Fibroblast of the aortic adventitia (primary cell): ENCODE data around the gene SHISA9. TPM values are rescaled to one million over a fixed set of nuclear protein-coding genes. Genes with fewer than 3 reads are reported as not detected.

Source experiments
- DNase-seq: peaks from one replicate; pipeline ENCODE4 v3.0.0-alpha.2; 2010; ENCODE audit warnings: low read depth
- H3K4me3 ChIP-seq: 2 replicates; pipeline ENCODE4 v1.5.1; 2011; ENCODE audit warnings: low read depth, mild to moderate bottlenecking, control low read depth, low read length, moderate library complexity
- total RNA-seq: library from RNA; depleted of rRNA; stranded (reverse); fragments of >200 nt; gene quantifications from 2 replicates; pipeline ENCODE4 v1.2.3, GENCODE V29; 2012; ENCODE audit warnings: low replicate concordance
- TF ChIP-seq, protein P1 (sequence below): IDR thresholded peaks from 2 replicates; pipeline ENCODE4 v1.5.1; 2011; ENCODE audit warnings: mild to moderate bottlenecking, low read length, control low read depth, inconsistent platforms; ENCODE audit not compliant: insufficient read depth

The SHISA9 gene
- total RNA-seq, 1 donor: not detected

DNA sequence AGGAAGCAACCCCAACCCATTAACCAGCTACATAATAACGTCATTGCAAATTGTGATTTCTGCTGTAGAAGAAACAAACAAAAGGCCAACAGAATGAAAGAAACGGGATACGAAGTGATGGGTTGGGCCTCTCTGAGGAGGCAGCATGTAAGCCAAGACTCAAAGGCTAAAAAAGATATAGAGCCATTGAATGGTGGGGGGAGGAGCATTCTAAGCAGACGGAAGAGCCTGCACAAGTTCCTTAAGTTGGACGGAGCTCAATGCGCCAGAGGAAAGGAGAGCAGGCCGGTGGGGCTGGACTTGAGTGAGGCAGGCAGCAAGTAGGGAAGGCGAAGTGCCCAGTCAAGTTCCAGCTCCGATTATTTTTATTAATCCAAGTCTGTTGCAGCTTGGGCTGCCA, 160.3 kb downstream of the SHISA9 start:
- no peak overlapping the region for H3K4me3 ChIP-seq
- TF ChIP-seq, protein P1, sequence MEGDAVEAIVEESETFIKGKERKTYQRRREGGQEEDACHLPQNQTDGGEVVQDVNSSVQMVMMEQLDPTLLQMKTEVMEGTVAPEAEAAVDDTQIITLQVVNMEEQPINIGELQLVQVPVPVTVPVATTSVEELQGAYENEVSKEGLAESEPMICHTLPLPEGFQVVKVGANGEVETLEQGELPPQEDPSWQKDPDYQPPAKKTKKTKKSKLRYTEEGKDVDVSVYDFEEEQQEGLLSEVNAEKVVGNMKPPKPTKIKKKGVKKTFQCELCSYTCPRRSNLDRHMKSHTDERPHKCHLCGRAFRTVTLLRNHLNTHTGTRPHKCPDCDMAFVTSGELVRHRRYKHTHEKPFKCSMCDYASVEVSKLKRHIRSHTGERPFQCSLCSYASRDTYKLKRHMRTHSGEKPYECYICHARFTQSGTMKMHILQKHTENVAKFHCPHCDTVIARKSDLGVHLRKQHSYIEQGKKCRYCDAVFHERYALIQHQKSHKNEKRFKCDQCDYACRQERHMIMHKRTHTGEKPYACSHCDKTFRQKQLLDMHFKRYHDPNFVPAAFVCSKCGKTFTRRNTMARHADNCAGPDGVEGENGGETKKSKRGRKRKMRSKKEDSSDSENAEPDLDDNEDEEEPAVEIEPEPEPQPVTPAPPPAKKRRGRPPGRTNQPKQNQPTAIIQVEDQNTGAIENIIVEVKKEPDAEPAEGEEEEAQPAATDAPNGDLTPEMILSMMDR: no peak
- no peak for DNase-seq

DNA sequence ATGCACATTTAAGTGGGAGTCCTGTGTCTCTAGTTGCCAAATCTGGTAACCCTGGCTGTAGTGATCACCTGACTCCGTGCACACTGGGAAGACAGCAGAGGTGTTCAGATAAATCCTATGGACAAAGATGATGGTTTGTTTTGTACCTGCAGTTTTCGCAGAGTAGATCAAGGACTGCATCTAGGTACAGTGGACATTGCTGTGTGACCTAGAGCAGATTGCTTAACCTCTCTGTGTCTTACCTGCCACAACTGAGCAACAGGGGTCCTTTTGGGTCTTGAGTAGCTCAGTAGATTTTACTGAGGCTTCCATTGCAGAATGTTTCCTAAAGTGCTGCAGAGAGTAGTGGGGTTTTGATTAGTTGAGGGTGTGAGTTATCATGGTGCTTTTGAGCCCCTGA, 160.8 kb downstream of the SHISA9 start:
- no peak for DNase-seq
- H3K4me3 ChIP-seq: no peak overlapping the region
- TF ChIP-seq, protein P1: no peak

DNA sequence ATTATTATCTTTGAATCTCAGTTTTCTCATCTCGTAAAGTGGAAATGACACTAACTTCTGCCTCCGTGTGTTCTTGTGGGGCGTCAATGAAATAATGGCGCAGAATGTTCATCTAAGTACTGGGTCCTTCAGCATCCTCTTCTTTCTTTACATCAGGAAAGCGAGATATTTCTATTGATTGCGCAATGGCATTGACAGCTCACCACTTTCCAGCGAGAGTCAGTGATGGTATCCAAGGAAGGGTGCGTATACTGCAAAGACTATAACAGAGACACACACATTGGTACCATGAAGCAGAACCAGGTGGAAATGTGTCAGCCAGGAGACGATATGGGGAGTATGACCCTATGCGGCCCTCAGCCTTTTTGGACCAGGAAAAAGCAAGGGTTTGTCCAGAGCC, 162.1 kb downstream of the SHISA9 start:
- no peak for DNase-seq
- no peak overlapping the region for H3K4me3 ChIP-seq
- TF ChIP-seq, protein P1: no peak

DNA sequence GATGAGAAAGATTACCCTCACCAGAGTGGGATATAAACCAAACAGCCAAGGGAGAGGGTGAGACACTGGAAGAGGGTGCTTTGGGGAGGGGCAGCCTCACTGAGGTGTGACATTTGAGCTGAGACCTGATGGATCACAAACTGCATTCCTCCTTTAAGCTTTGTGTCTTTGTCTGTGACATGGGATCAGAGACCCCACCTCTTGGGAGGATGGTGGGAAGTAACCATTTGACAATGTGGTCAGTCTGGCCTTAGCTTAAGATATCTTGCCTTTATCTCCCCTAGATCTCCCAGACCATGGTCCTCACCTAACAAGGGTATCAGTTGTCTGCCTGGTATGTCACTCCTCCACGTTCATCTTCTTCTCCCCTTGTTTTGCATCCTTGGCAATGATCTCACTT, 163.4 kb downstream of the SHISA9 start:
- DNase-seq: no peak
- TF ChIP-seq, protein P1: no peak
- H3K4me3 ChIP-seq: no peak overlapping the region

DNA sequence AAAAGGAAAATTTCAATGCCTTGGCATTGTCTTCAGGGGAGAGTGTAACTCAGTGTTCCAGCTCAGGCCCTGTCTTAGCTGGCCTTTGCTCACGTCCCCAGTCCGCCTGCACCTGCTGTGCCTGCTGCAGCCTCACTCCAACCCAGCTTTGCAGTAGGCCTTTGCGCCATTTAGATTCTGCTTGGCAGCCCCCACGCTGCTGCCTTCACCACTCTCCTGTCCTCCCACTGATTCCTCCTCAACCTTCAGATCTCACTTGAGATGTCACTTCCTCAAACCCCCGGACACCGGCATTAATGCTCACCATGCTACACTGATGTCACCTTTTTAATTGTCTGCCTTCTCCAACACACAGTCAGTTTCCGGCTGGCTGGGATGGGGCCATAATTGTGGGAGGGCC, 166.2 kb downstream of the SHISA9 start:
- TF ChIP-seq, protein P1: no peak
- DNase-seq: no peak
- no peak overlapping the region for H3K4me3 ChIP-seq

DNA sequence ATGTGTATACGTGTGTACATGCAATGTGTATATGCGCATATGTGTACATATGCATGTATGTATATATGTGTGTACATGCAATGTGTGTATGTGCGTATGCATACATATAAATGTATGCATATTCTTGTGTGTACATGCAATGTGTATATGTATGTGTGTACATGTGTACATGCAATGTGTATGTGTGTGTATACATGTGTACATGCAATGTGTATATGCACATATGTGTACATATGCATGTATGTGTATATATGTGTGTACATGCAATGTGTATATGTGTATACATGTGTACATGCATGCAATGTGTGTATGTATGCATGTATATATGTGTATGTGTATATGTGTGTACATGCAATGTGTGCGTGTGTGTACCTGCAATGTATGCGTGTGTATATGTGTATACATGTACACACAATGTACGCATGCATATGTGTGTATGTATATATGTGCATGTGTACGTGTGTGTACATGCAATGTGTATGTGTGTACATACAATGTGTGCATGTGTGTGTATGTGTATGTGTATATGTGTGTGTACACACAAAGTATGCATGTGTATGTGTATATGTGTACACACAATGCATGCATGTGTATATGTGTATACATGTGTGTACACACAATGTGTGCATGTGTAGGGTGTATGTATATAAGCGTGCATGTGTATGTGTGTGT, 167.7 kb downstream of the SHISA9 start:
- DNase-seq: no peak
- TF ChIP-seq, protein P1: no peak
- H3K4me3 ChIP-seq: no peak overlapping the region

DNA sequence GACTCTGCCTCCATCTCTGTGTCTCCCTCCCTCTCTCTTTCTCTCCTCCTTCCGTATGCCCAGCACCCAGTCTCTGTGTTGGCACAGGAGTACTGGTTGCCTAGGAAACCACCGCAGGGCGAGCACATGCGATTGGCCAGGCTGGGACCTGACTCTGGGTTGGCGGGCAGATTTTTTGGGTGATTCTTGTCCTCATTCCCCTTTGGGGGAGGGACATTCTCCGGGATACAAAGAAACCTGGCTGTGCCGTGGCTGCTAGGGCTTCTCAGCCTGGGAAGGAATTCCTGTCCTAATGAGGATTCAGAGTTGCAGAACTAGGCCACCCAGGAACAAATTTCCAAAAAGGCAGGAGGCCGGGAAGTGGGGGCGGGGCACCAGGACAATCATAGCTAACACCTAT, 168.9 kb downstream of the SHISA9 start:
- TF ChIP-seq, protein P1: no peak
- DNase-seq: no peak
- no peak overlapping the region for H3K4me3 ChIP-seq
